MM.1S (cell line): ENCODE measurements around the gene MAP3K4.

Experiments
- DNase-seq: peaks from one replicate; pipeline ENCODE4 v3.0.0-alpha.2; 2015
- H2AFZ ChIP-seq: fragments of 300-600 bp; sonication (generic); 2 replicates; pipeline ENCODE4 v1.6.0; 2016; ENCODE audit warnings: antibody characterized with exemption, low read length
- H3F3A ChIP-seq: fragments of 300-600 bp; sonication (generic); 2 replicates; pipeline ENCODE4 v1.6.1; 2016; ENCODE audit warnings: mild to moderate bottlenecking, antibody characterized with exemption, low read length, moderate library complexity, mixed read lengths; ENCODE audit not compliant: insufficient read depth
- H3K27ac ChIP-seq: fragments of 300-600 bp; sonication (generic); 2 replicates; pipeline ENCODE4 v1.5.1; 2016; ENCODE audit warnings: mild to moderate bottlenecking, low read length
- H3K27me3 ChIP-seq: fragments of 300-600 bp; sonication (generic); replicated peaks from 2 replicates; pipeline ENCODE4 v1.6.0; 2016; ENCODE audit warnings: low read length; ENCODE audit not compliant: insufficient read depth
- H3K36me3 ChIP-seq: fragments of 300-600 bp; sonication (generic); replicated peaks from 2 replicates; pipeline ENCODE4 v1.6.1; 2016; ENCODE audit warnings: mild to moderate bottlenecking, low read length, mixed read lengths; ENCODE audit not compliant: insufficient read depth
- H3K4me1 ChIP-seq: fragments of 300-600 bp; sonication (generic); 2 replicates; pipeline ENCODE4 v1.6.1; 2016; ENCODE audit warnings: low read length, mixed read lengths
- H3K4me2 ChIP-seq: fragments of 300-600 bp; sonication (generic); 2 replicates; pipeline ENCODE4 v1.6.0; 2016; ENCODE audit warnings: low read depth, low read length
- H3K4me3 ChIP-seq: fragments of 300-600 bp; sonication (generic); 2 replicates; pipeline ENCODE4 v1.5.1; 2016; ENCODE audit warnings: low read length, mixed read lengths
- H3K79me2 ChIP-seq: fragments of 300-600 bp; sonication (generic); 2 replicates; pipeline ENCODE4 v1.6.1; 2016; ENCODE audit warnings: mixed run types, low read length, mixed read lengths
- H3K9ac ChIP-seq: fragments of 300-600 bp; sonication (generic); 2 replicates; pipeline ENCODE4 v1.6.1; 2016; ENCODE audit warnings: low read length, mixed read lengths
- H3K9me2 ChIP-seq: fragments of 300-600 bp; sonication (generic); replicated peaks from 2 replicates; pipeline ENCODE4 v1.6.1; 2016; ENCODE audit warnings: mild to moderate bottlenecking, low read length, mixed read lengths; ENCODE audit not compliant: insufficient read depth
- H3K9me3 ChIP-seq: fragments of 300-600 bp; sonication (generic); replicated peaks from 2 replicates; pipeline ENCODE4 v1.6.1; 2016; ENCODE audit warnings: mild to moderate bottlenecking, low read length, mixed read lengths; ENCODE audit not compliant: insufficient read depth
- H4K20me1 ChIP-seq: fragments of 300-600 bp; sonication (generic); 2 replicates; pipeline ENCODE4 v1.6.1; 2016; ENCODE audit warnings: mild to moderate bottlenecking, low read length, moderate library complexity, mixed read lengths; ENCODE audit not compliant: insufficient read depth
- EZH2 ChIP-seq: fragments of 300-600 bp; sonication (generic); optimal IDR thresholded peaks from 2 replicates; pipeline ENCODE3; 2017; ENCODE audit warnings: low read depth, mild to moderate bottlenecking, antibody characterized with exemption, low read length, mixed read lengths
- EZH2phosphoT487 ChIP-seq: fragments of 300-600 bp; sonication (generic); IDR thresholded peaks from 2 replicates; pipeline ENCODE4 v1.6.1; 2018; ENCODE audit warnings: antibody characterized with exemption, low read length
- TF ChIP-seq, protein P1 (sequence below): fragments of 300-600 bp; sonication (generic); IDR thresholded peaks from 2 replicates; pipeline ENCODE4 v1.5.1; 2016; ENCODE audit warnings: antibody characterized with exemption, low read length, mixed read lengths

The MAP3K4 gene

DNA sequence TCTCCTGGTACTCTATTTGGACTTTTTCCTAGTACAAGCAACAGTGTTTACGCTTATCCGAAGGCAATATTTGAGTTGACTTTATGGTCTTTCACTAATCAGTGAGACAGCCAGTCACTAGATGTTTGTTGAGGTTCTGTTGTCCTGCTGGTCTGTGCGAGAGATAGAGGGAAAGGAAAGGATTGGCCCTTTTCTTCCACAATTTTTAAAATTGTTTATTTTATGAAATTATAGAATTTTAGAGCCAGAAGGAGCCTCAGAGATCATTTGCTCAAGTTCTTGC, 44.4 kb downstream of the MAP3K4 start:
- Histone ChIP-seq H3K4me1 (no peaks in the 10 kb centered on the region), H3K4me3 (no peak overlapping the region), H3K9ac (no peak overlapping the region), H3K4me2 (no peak overlapping the region), H4K20me1 (no peaks in the 10 kb centered on the region), H3F3A (no peaks in the 10 kb centered on the region), H3K36me3 (no peaks in the 10 kb centered on the region), H3K9me3 (no peaks in the 10 kb centered on the region), H2AFZ (no peak overlapping the region), H3K27me3 (no peaks in the 10 kb centered on the region), H3K9me2 (no peaks in the 10 kb centered on the region), H3K27ac (no peak overlapping the region), H3K79me2 (peaks cover 28% of the 10 kb centered on the region)
- no peak for DNase-seq
- no peak for TF ChIP-seq EZH2phosphoT487
- TF ChIP-seq EZH2: no peak

DNA sequence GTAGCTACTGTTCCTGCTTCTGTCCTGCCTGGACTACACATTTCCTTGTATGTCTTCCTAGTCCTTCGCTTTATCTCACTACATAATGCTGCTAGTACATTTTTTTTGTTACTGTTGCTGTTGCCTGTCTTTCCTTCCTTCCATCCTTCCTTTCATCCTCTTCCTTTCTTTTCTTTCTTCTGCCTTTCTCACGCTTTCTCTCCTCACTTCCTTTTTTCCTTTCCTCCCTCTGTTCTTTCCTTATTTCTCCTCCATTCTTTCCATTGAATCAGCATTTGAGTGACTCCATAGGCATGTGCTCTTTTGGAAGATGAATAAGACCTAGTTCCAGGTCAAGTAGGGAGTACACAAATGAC, 46.3 kb downstream of the MAP3K4 start:
- no peaks in the 10 kb centered on the region for H3K9me3 ChIP-seq
- no peak overlapping the region for H3K9ac ChIP-seq
- H3K4me1 ChIP-seq: no peaks in the 10 kb centered on the region
- no peak overlapping the region for H3K4me3 ChIP-seq
- no peak overlapping the region for H2AFZ ChIP-seq
- no peaks in the 10 kb centered on the region for H4K20me1 ChIP-seq
- H3K36me3 ChIP-seq: no peaks in the 10 kb centered on the region
- H3K4me2 ChIP-seq: no peak overlapping the region
- no peaks in the 10 kb centered on the region for H3F3A ChIP-seq
- peaks cover 14% of the 10 kb centered on the region; the same call in 1 of the 2 replicates for H3K79me2 ChIP-seq
- no peak overlapping the region for H3K27ac ChIP-seq
- no peaks in the 10 kb centered on the region for H3K27me3 ChIP-seq
- DNase-seq: no peak
- TF ChIP-seq EZH2 (no peak), EZH2phosphoT487 (no peak)
- TF ChIP-seq, protein P1, sequence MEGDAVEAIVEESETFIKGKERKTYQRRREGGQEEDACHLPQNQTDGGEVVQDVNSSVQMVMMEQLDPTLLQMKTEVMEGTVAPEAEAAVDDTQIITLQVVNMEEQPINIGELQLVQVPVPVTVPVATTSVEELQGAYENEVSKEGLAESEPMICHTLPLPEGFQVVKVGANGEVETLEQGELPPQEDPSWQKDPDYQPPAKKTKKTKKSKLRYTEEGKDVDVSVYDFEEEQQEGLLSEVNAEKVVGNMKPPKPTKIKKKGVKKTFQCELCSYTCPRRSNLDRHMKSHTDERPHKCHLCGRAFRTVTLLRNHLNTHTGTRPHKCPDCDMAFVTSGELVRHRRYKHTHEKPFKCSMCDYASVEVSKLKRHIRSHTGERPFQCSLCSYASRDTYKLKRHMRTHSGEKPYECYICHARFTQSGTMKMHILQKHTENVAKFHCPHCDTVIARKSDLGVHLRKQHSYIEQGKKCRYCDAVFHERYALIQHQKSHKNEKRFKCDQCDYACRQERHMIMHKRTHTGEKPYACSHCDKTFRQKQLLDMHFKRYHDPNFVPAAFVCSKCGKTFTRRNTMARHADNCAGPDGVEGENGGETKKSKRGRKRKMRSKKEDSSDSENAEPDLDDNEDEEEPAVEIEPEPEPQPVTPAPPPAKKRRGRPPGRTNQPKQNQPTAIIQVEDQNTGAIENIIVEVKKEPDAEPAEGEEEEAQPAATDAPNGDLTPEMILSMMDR: no peak
- H3K9me2 ChIP-seq: no peaks in the 10 kb centered on the region

DNA sequence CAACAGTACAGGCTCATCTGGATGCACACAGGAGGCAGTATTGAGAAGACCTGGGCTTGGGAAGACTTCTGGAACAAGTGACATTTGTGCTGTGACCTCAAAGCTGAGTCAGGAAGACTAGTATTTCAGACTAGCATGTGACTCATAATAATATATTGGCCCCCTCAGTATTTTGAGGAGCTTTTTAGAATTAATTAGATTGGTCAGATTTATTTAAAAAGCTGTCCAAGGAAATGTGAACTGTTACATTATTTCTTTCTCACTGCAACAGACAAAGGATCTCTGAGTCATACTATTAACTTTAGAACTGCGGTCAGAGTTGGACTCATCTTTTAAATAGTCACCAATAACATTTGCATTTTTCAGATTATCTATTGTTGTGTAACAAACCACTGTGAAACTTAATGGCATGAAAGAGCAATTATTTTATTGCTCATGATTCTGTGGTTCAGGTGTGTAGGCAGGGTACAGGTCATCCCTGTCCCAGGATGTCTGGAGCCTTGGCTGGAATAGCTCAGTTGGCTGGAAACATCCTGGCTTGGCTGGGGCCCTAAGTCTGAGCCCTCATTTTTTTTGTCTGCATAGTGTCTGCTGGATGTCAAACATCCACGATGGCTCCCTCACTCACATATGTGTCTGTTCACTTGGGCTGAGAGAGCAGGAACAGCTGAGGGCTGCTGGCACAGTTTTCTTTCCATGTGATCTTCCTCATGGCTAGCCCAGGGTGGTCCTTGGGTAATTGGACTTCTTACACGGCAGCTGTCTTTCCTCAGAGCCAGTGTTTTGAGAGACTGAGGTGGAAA, 46.9 kb downstream of the MAP3K4 start:
- Histone ChIP-seq H3K36me3 (no peaks in the 10 kb centered on the region), H4K20me1 (no peaks in the 10 kb centered on the region), H2AFZ (no peak overlapping the region), H3K4me1 (no peaks in the 10 kb centered on the region), H3K9ac (no peak overlapping the region), H3K27ac (no peak overlapping the region), H3K4me3 (no peak overlapping the region), H3K27me3 (no peaks in the 10 kb centered on the region), H3K4me2 (no peak overlapping the region), H3K9me2 (no peaks in the 10 kb centered on the region), H3K79me2 (peaks cover 12% of the 10 kb centered on the region; the same call in 1 of the 2 replicates), H3F3A (no peaks in the 10 kb centered on the region), H3K9me3 (no peaks in the 10 kb centered on the region)
- TF ChIP-seq, protein P1: no peak
- TF ChIP-seq EZH2phosphoT487 (no peak), EZH2 (no peak)
- DNase-seq: no peak

DNA sequence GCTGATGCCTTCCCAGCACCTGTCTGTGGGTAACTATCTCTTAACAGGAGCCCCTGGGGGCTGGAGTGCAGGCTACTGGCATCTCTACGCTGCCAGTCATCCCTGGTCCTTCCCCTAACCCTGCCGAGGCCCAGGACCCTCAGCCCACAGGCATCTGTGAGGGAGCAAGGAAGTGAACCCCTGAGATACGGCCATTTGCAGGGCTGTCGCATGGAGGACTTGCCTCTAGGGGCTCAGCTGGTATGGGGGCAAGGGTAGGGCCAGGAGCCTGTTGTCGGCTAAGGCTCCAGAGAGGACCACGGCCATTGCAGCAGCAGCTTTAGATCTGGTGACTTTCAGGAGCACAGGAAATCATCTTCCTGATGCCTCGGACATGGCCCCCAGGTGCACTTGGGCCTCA, 49.7 kb downstream of the MAP3K4 start:
- no peaks in the 10 kb centered on the region for H3F3A ChIP-seq
- no peaks in the 10 kb centered on the region for H3K9me3 ChIP-seq
- H3K27ac ChIP-seq: no peak overlapping the region
- no peak for DNase-seq
- no peak overlapping the region for H3K4me3 ChIP-seq
- no peak for TF ChIP-seq EZH2phosphoT487
- TF ChIP-seq EZH2: no peak
- TF ChIP-seq, protein P1: no peak
- H3K79me2 ChIP-seq: peaks cover 5% of the 10 kb centered on the region; the same call in 1 of the 2 replicates
- H3K4me2 ChIP-seq: no peak overlapping the region
- H3K27me3 ChIP-seq: no peaks in the 10 kb centered on the region
- no peaks in the 10 kb centered on the region for H4K20me1 ChIP-seq
- no peaks in the 10 kb centered on the region for H3K9me2 ChIP-seq
- no peaks in the 10 kb centered on the region for H3K36me3 ChIP-seq
- H3K4me1 ChIP-seq: no peaks in the 10 kb centered on the region
- no peak overlapping the region for H2AFZ ChIP-seq
- no peak overlapping the region for H3K9ac ChIP-seq
